Transverse colon (tissue), 4 donors: ENCODE results near the gene MTF1. TPM values are rescaled to one million over a fixed set of nuclear protein-coding genes. Genes with fewer than 3 reads are reported as not detected.

Experiments used
- DNase-seq: peaks from one replicate; pipeline ENCODE4 v3.0.0-alpha.2; 2019
- H3K27ac ChIP-seq, 4 donors: fragments of 200-600 bp; sonication (generic); 2 replicates each; pipeline ENCODE4 v1.5.1; 2016 to 2018; ENCODE audit warnings: inconsistent platforms in 4 of 4
- H3K27me3 ChIP-seq: fragments of 200-600 bp; sonication (generic); 2 replicates; pipeline ENCODE4 v1.5.1; 2017; ENCODE audit warnings: inconsistent platforms
- H3K36me3 ChIP-seq, 4 donors: fragments of 200-600 bp; sonication (generic); 2 replicates each; pipeline ENCODE4 v1.5.1; 2017 to 2019; ENCODE audit warnings: inconsistent platforms in 4 of 4
- H3K4me1 ChIP-seq, 4 donors: fragments of 200-600 bp; sonication (generic); 2 replicates each; pipeline ENCODE4 v1.5.1; 2017 to 2020; ENCODE audit warnings: inconsistent platforms in 4 of 4
- H3K4me3 ChIP-seq, 4 donors: fragments of 200-600 bp; sonication (generic); 1 replicate in 1 of 4; 2 replicates in 3 of 4; pipeline versions ENCODE4 v1.5.1 to v1.6.1; 2017 to 2019; ENCODE audit warnings: inconsistent platforms in 4 of 4
- H3K9me3 ChIP-seq, 2 donors: fragments of 200-600 bp; sonication (generic); 2 replicates each; pipeline ENCODE4 v1.5.1; 2017 to 2019; ENCODE audit warnings: inconsistent platforms in 2 of 2
- CTCF ChIP-seq, 5 experiments: fragments of 200-600 bp in 3 of 5; fragments of 450-650 bp in 2 of 5; sonication (generic) in 3 of 5; IDR thresholded peaks; 1 replicate in 2 of 5; 2 replicates in 3 of 5; pipeline ENCODE4 v1.5.1; 2016 to 2017; ENCODE audit warnings: antibody characterized with exemption in 5 of 5, inconsistent platforms in 3 of 5, mild to moderate bottlenecking in 2 of 5, moderate library complexity in 1 of 5
- EP300 ChIP-seq: sonication (generic); formaldehyde crosslinking; IDR thresholded peaks from one replicate; pipeline ENCODE4 v1.6.1; 2017; ENCODE audit warnings: antibody characterized with exemption, low read depth
- POLR2A ChIP-seq: fragments of 450-650 bp; IDR thresholded peaks from one replicate; pipeline ENCODE4 v1.6.1; 2016; ENCODE audit warnings: antibody characterized with exemption, mild to moderate bottlenecking, moderate library complexity
- POLR2AphosphoS5 ChIP-seq, 3 donors: sonication (generic); formaldehyde crosslinking; IDR thresholded peaks; one replicate each; pipeline ENCODE4 v1.6.1; 2016; ENCODE audit warnings: antibody characterized with exemption in 3 of 3
- whole genome bisulfite sequencing, 2 donors: methylation state at CpG; one replicate each; pipeline ENCODE4 v1.1.5; 2018; ENCODE audit warnings: low coverage in 1 of 2; 5-methylcytosine and 5-hydroxymethylcytosine counted together
- in situ Hi-C, 4 donors: fragments of 200-750 bp; cut with MboI; loops; one replicate each; pipeline versions ENCODE4 v1.15.0 to v1.15.1; 2017; ENCODE audit warnings: low sequenced_read_pairs in 3 of 4, low pct_ligation_motif_present in 1 of 4, low pct_unique_long_range_greater_than_20kb in 1 of 4
- intact Hi-C: fragments of 100-400 bp; cut with DNase I; formaldehyde crosslinking; loops from one replicate; pipeline ENCODE4 v1.15.1; 2023; ENCODE audit warnings: low total_unique reads
- total RNA-seq, 4 donors: library from RNA; depleted of rRNA; stranded (reverse); fragments of >200 nt; gene quantifications; one replicate each; pipeline ENCODE4 v1.1.0, GENCODE V29; 2016

The MTF1 gene
- total RNA-seq, 4 donors from 2014 or later, result 2.2 to 20.2 (median 9.3) TPM

- Histone ChIP-seq H3K9me3 (no peaks in the 10 kb centered on the region), H3K36me3 (peaks cover 0 to 17% (median 4%) of the 10 kb centered on the region in 4 donors), H3K4me3 (no peak overlapping the region), H3K4me1 (peaks cover 12 to 32% (median 20%) of the 10 kb centered on the region in 4 donors), H3K27ac (no peak overlapping the region), H3K27me3 (no peaks in the 10 kb centered on the region)
- in situ Hi-C loops (no loop called here), intact Hi-C loops (loop anchor here (5.0 kb wide), 1 partner anchor 299 kb away; the partner anchor contains the start of gene MEAF6)
- TF ChIP-seq POLR2AphosphoS5 (IDR thresholded peaks at IDR 0.05) (no peak), CTCF (IDR thresholded peaks at IDR 0.05) (peak; percentile 74 to 87 (median 81))
- peak; percentile 74 for DNase-seq
- 32 to 38% methylated on average over 5 to 7 of the region's 7 CpGs for WGBS, 2 donors
These were observed 48.3 kb downstream of the MTF1 start for GRCh38 chr1:37811027-37811655.

GRCh38 chr1:37809942-37810341 lies 49.5 kb downstream of the MTF1 start:
- DNase-seq, result no peak
- Histone ChIP-seq H3K4me1 (peaks cover 12 to 34% (median 20%) of the 10 kb centered on the region in 4 donors), H3K27me3 (no peaks in the 10 kb centered on the region), H3K36me3 (peaks cover 0 to 17% (median 7%) of the 10 kb centered on the region in 4 donors), H3K27ac (peak overlapping the region in 1 of 4 donors; percentile 97), H3K9me3 (no peaks in the 10 kb centered on the region), H3K4me3 (no peak overlapping the region)
- in situ Hi-C loops (loop anchor here in 1 of 4 donors (5.0 kb wide), 1 partner anchor 52 kb away; no protein-coding TSS in a partner anchor), intact Hi-C loops (loop anchor here (5.0 kb wide), 1 partner anchor 298 kb away; the partner anchor contains the start of gene MEAF6)
- WGBS, 2 donors, result 52 to 88% methylated on average over 1 to 2 of the region's 2 CpGs
- TF ChIP-seq POLR2A (no peak), EP300 (no peak), POLR2AphosphoS5 (IDR thresholded peaks at IDR 0.05) (no peak), CTCF (IDR thresholded peaks at IDR 0.05) (no peak)

- in situ Hi-C loops (loop anchor here in 1 of 4 donors (5.0 kb wide), 1 partner anchor 54 kb away; no protein-coding TSS in a partner anchor), intact Hi-C loops (no loop called here)
- H3K4me3 ChIP-seq, result peak overlapping the region; percentile 85 to 98 (median 90)
- peaks cover 0 to 29% (median 16%) of the 10 kb centered on the region in 4 donors for H3K36me3 ChIP-seq
- no peak for TF ChIP-seq EP300
- TF ChIP-seq POLR2AphosphoS5 (IDR thresholded peaks at IDR 0.05), result peak in 2 of 3 donors; percentile 26 to 37
- H3K4me1 ChIP-seq, result peaks cover 12 to 34% (median 20%) of the 10 kb centered on the region in 4 donors
- peak; percentile 79 for DNase-seq
- H3K27me3 ChIP-seq, result no peaks in the 10 kb centered on the region
- WGBS, 2 donors, result 6 to 7% methylated on average over 3 to 41 of the region's 54 CpGs
- H3K9me3 ChIP-seq, result no peaks in the 10 kb centered on the region
- peak overlapping the region; percentile 95 to 97 (median 97) for H3K27ac ChIP-seq
These were observed 50.7 kb downstream of the MTF1 start for GRCh38 chr1:37808369-37809319.

GRCh38 chr1:37807555-37808368 lies 51.6 kb downstream of the MTF1 start, which contains the start of the genes C1orf122 and YRDC:
TSS of gene C1orf122 (plus strand) at chr1:37807790. CDS start at chr1:37808405, 615 bp downstream.
TSS of gene YRDC (minus strand) at chr1:37808208. CDS start at chr1:37808180, 28 bp downstream.
- H3K9me3 ChIP-seq, result no peaks in the 10 kb centered on the region
- intact Hi-C loops (no loop called here), in situ Hi-C loops (loop anchor here in 1 of 4 donors (5.0 kb wide), 1 partner anchor 55 kb away; no protein-coding TSS in a partner anchor)
- DNase-seq, result peak; percentile 96
- H3K27ac ChIP-seq, result peak within 1 kb of the TSS; percentile 95 to 97 (median 97)
- peak within 1 kb of the TSS; percentile 85 to 98 (median 90) for H3K4me3 ChIP-seq
- peaks cover 0 to 36% (median 20%) of the 10 kb centered on the region in 4 donors for H3K36me3 ChIP-seq
- TF ChIP-seq EP300, result no peak
- TF ChIP-seq POLR2A, result peak; percentile 82
- TF ChIP-seq POLR2AphosphoS5 (IDR thresholded peaks at IDR 0.05), result peak; percentile 88 to 97 (median 96)
- TF ChIP-seq CTCF (IDR thresholded peaks at IDR 0.05), result no peak
- H3K4me1 ChIP-seq, result peaks cover 12 to 34% (median 20%) of the 10 kb centered on the region in 4 donors
- 0% methylated on average over 1 to 60 of the region's 95 CpGs for WGBS, 2 donors
- no peaks in the 10 kb centered on the region for H3K27me3 ChIP-seq
